Activated T-cell treated with anti-CD3 and anti-CD28 coated beads for 4 hours (primary cell): ENCODE results near the gene CREB3L1.

Source experiments
- DNase-seq: peaks from one replicate; pipeline ENCODE4 v3.0.0-alpha.2; 2020

Gene CREB3L1

DNA sequence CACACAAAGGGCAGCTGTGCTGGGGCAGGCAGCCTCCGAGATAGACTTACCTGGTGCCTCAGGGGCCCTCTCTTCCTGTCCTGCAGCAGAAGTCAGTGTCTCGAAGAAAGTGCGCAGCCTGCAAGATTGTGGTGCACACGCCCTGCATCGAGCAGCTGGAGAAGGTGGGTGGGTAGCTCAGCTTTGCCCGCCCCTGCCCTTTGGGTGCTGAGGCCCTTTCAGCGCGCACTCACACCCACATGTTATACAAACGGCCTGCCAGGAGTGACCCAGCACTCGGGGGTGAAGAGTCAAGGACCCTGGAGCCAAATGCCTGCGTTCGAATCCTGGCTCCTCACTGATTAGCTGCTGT lies 90.4 kb downstream of the CREB3L1 start:
- no peak for DNase-seq

DNA sequence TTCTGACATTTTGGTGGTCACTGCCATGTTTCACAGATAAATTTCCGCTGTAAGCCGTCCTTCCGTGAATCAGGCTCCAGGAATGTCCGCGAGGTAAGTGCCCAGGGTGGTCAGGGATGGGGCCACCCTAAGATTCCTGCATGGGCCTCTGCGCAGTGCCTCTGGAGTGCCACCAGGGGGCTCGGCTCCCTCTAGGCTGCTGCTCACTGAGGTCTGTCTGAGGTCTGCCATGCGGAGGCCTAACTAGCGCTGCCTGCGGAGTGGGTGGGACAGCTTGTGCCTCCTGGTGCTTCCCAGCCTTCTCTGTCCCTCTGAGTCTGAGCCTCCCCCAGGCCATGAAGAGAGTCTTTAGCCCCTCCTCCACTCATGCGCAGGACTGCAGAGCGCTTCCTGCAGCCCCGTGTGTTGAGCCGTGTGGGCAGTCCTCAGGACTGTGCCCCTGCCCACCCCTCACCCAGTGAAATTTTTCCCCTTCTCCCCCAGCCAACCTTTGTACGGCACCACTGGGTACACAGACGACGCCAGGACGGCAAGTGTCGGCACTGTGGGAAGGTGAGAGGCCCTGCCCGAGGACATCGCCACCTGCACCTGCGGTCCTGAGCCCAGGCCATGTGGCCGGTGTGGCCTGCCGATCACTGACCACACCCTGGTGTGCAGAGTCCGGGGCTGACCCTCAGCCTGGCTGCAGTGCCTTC lies 92.1 kb downstream of the CREB3L1 start:
- DNase-seq = peak; percentile 46

DNA sequence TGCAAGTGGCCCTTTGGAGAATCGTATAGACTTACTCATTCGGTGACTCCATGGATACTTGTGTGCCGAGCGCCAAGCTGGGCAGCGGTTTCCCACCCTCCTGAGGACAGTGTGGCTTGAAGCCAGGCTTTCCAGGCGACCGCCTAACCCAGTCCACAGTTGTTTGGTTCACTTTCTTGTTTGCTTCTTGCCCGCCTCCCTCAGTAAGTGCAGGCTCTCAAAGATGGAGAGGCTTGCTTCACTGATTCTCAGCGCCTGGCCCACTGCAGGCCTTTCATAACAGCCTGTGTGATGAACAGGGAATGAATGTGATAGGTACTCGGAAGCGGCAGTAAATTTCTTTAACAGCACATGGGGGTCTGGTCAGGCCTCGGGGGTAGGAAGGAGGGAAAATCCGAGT lies 92.8 kb downstream of the CREB3L1 start:
- no peak for DNase-seq
